IMR-90 (cell line): ENCODE measurements around the gene DPP6. TPM values are rescaled to one million over a fixed set of nuclear protein-coding genes. Genes with fewer than 3 reads are reported as not detected.

Experiments used
- ATAC-seq: fragments of 200-7000 bp; cut with Tn5 transposase; 2 replicates; pipeline ENCODE4 v1.9.1; 2020; ENCODE audit warnings: low read depth, mild to moderate bottlenecking, moderate library complexity
- BruUV-seq: library from RNA; stranded (reverse); fragments of 400-500 nt; replicated peaks from 2 replicates; lab custom pipeline; 2021; lab: Mats Ljungman, UMichigan
- CTCF ChIA-PET: fragments of 300-600 bp; formaldehyde crosslinking; extraction: SDS; loops from one replicate; lab custom pipeline; 2021; ENCODE audit warnings: antibody characterized with exemption; lab: Yijun Ruan, JAX
- POLR2A ChIA-PET: fragments of 300-600 bp; sonication (Branson Sonifier 250); formaldehyde crosslinking; loops from one replicate; lab custom pipeline; 2022; ENCODE audit warnings: antibody characterized with exemption; ENCODE audit not compliant: unreplicated experiment; lab: Charles Lee
- DNase-seq: peaks from one replicate; pipeline ENCODE4 v3.0.0; 2013
- H2AFZ ChIP-seq: replicated peaks from 2 replicates; pipeline ENCODE3; 2013; ENCODE audit warnings: low read length, mild to moderate bottlenecking; ENCODE audit not compliant: poor library complexity
- H2AK5ac ChIP-seq: 2 replicates; pipeline ENCODE4 v1.6.1; 2013; ENCODE audit warnings: low read depth, low read length, inconsistent platforms
- H2AK9ac ChIP-seq: replicated peaks from 2 replicates; pipeline ENCODE3; 2013; ENCODE audit warnings: mild to moderate bottlenecking, low read depth, low read length, moderate library complexity; ENCODE audit not compliant: poor library complexity
- H2BK120ac ChIP-seq: 2 replicates; pipeline ENCODE4 v1.6.1; 2013; ENCODE audit warnings: low read depth, low read length, inconsistent platforms
- H2BK15ac ChIP-seq: 3 replicates; pipeline ENCODE4 v1.6.1; 2013; ENCODE audit warnings: low read depth, low read length, inconsistent platforms
- H2BK20ac ChIP-seq: 2 replicates; pipeline ENCODE4 v1.6.1; 2013; ENCODE audit warnings: low read depth, mild to moderate bottlenecking, inconsistent platforms, low read length, moderate library complexity
- H2BK5ac ChIP-seq: 2 replicates; pipeline ENCODE4 v1.6.1; 2013; ENCODE audit warnings: mild to moderate bottlenecking, low read depth, low read length, inconsistent platforms; ENCODE audit not compliant: poor library complexity, severe bottlenecking
- H3K14ac ChIP-seq: replicated peaks from 2 replicates; pipeline ENCODE4 v1.6.1; 2013; ENCODE audit warnings: low read depth, low read length, inconsistent platforms
- H3K18ac ChIP-seq: 2 replicates; pipeline ENCODE4 v1.6.1; 2013; ENCODE audit warnings: low read depth, low read length, control low read depth
- H3K23ac ChIP-seq: 2 replicates; pipeline ENCODE4 v1.6.1; 2013; ENCODE audit warnings: low read depth, low read length, inconsistent platforms
- H3K27ac ChIP-seq: 2 replicates; pipeline ENCODE4 v1.5.1; 2013; ENCODE audit warnings: mild to moderate bottlenecking, control low read depth, low read length; ENCODE audit not compliant: insufficient read depth
- H3K27me3 ChIP-seq: 2 replicates; pipeline ENCODE4 v1.6.1; 2013; ENCODE audit warnings: low read length; ENCODE audit not compliant: control insufficient read depth, insufficient read depth
- H3K36me3 ChIP-seq: 2 replicates; pipeline ENCODE4 v1.6.1; 2013; ENCODE audit warnings: low read length, mixed read lengths; ENCODE audit not compliant: control insufficient read depth, insufficient read depth
- H3K4ac ChIP-seq: 2 replicates; pipeline ENCODE4 v1.6.1; 2013; ENCODE audit warnings: low read depth, low read length, inconsistent platforms
- H3K4me1 ChIP-seq: 2 replicates; pipeline ENCODE4 v1.6.1; 2013; ENCODE audit warnings: low read length, mixed read lengths; ENCODE audit not compliant: control insufficient read depth, insufficient read depth
- H3K4me2 ChIP-seq: 2 replicates; pipeline ENCODE4 v1.6.1; 2013; ENCODE audit warnings: low read depth, mild to moderate bottlenecking, control low read depth, low read length, moderate library complexity
- H3K4me3 ChIP-seq: 2 replicates; pipeline ENCODE4 v1.5.1; 2013; ENCODE audit warnings: low read depth, mild to moderate bottlenecking, control low read depth, low read length, moderate library complexity; ENCODE audit not compliant: insufficient read depth
- H3K56ac ChIP-seq: 2 replicates; pipeline ENCODE4 v1.6.1; 2013; ENCODE audit warnings: low read length, inconsistent platforms; ENCODE audit not compliant: insufficient read depth; ENCODE audit errors: extremely low read depth
- H3K79me1 ChIP-seq, 2 experiments: 2 replicates each; pipeline ENCODE4 v1.6.1; 2013; ENCODE audit warnings: low read length in 2 of 2, inconsistent platforms in 1 of 2, low read depth in 1 of 2
- H3K9ac ChIP-seq: 2 replicates; pipeline ENCODE4 v1.6.1; 2013; ENCODE audit warnings: low read depth, low read length, control low read depth
- H3K9me1 ChIP-seq: 2 replicates; pipeline ENCODE4 v1.6.1; 2013; ENCODE audit warnings: low read length, inconsistent platforms; ENCODE audit not compliant: insufficient read depth
- H3K9me3 ChIP-seq: 2 replicates; pipeline ENCODE4 v1.6.1; 2013; ENCODE audit warnings: low read length; ENCODE audit not compliant: control insufficient read depth, insufficient read depth
- H4K20me1 ChIP-seq: 2 replicates; pipeline ENCODE4 v1.6.1; 2013; ENCODE audit warnings: low read length, inconsistent platforms; ENCODE audit not compliant: insufficient read depth
- H4K5ac ChIP-seq: 2 replicates; pipeline ENCODE4 v1.6.1; 2013; ENCODE audit warnings: mild to moderate bottlenecking, low read depth, low read length, control low read depth
- H4K8ac ChIP-seq, 2 experiments: 2 replicates each; pipeline ENCODE4 v1.6.1; 2013; ENCODE audit warnings: low read depth in 2 of 2, low read length in 2 of 2, control low read depth in 1 of 2, inconsistent platforms in 1 of 2
- H4K91ac ChIP-seq: 2 replicates; pipeline ENCODE4 v1.6.1; 2013; ENCODE audit warnings: low read depth, low read length, inconsistent platforms; ENCODE audit not compliant: insufficient read depth
- CHD1 ChIP-seq: IDR thresholded peaks from 2 replicates; pipeline ENCODE4 v1.6.1; 2012; ENCODE audit warnings: low read depth, low read length, improper control_type of control experiment
- NFE2L2 ChIP-seq: fragments of 150-350 bp; IDR thresholded peaks from 2 replicates; pipeline ENCODE4 v1.6.1; 2016; ENCODE audit warnings: low read depth, mild to moderate bottlenecking, low read length
- RAD21 ChIP-seq: IDR thresholded peaks from 2 replicates; pipeline ENCODE4 v1.6.1; 2012; ENCODE audit warnings: low read length, improper control_type of control experiment
- WGBS, 2 experiments: methylation state at CpG; one replicate each; pipeline versions ENCODE4 v1.1.5 to v1.1.7; 2013; ENCODE audit warnings: missing lambda C conversion rate in 2 of 2; ENCODE audit not compliant: insufficient read length in 1 of 2; ENCODE audit errors: extremely low coverage in 2 of 2; 5-methylcytosine and 5-hydroxymethylcytosine counted together
- dilution Hi-C: fragments of 300-500 bp; cut with HindIII; formaldehyde crosslinking; loops from one replicate; pipeline ENCODE4 v1.14.3; 2018; ENCODE audit warnings: low sequenced_read_pairs; ENCODE audit not compliant: unreplicated experiment
- in situ Hi-C: fragments of 300-500 bp; cut with MboI; formaldehyde crosslinking; loops from 3 replicates; pipeline ENCODE4 v1.14.3; 2019; ENCODE audit warnings: low sequenced_read_pairs, inconsistent platforms, mixed read lengths
- intact Hi-C: fragments of 100-400 bp; cut with micrococcal nuclease; formaldehyde crosslinking; loops from 2 replicates; pipeline ENCODE4 v1.10.0; 2022
- polyA plus RNA-seq, 3 experiments: library from polyadenylated mRNA; depleted of rRNA; stranded (reverse); fragments of >200 nt; gene quantifications; 2 replicates each; pipeline ENCODE4 v1.2.3, GENCODE V29; 2012; ENCODE audit warnings: low replicate concordance in 1 of 3
- total RNA-seq: library from RNA; depleted of rRNA; stranded (reverse); fragments of >200 nt; gene quantifications from 2 replicates; pipeline ENCODE4 v1.2.3, GENCODE V29; 2012

The DPP6 gene
- total and polyA plus RNA-seq, 2 of the 4 experiments (the other 2 are of a cell fraction) = not detected

- no peak overlapping the region for H2BK15ac ChIP-seq
- 79% methylated on average over 5 of the region's 13 CpGs; no CpG with 5 or more reads in 1 of the 2 experiments for WGBS, 2 experiments
- no peaks in the 10 kb centered on the region for H3K4me1 ChIP-seq
- no peak overlapping the region for H3K27ac ChIP-seq
- no peak overlapping the region for H2AFZ ChIP-seq
- H3K14ac ChIP-seq = no peak overlapping the region
- no peak overlapping the region for H3K4ac ChIP-seq
- H3K9ac ChIP-seq = no peak overlapping the region
- no peak for TF ChIP-seq RAD21
- no peak for TF ChIP-seq NFE2L2
- no peak for TF ChIP-seq CHD1
- DNase-seq = no peak
- H3K36me3 ChIP-seq = no peaks in the 10 kb centered on the region
- H4K5ac ChIP-seq = no peak overlapping the region
- no peak overlapping the region for H4K91ac ChIP-seq
- H2BK20ac ChIP-seq = no peak overlapping the region
- no peak overlapping the region for H2BK120ac ChIP-seq
- no peak overlapping the region for H3K4me3 ChIP-seq
- H2AK5ac ChIP-seq = no peak overlapping the region
- H4K8ac ChIP-seq = no peak overlapping the region
- H3K4me2 ChIP-seq = no peak overlapping the region
- H3K56ac ChIP-seq = no peak overlapping the region
- POLR2A ChIA-PET = no interaction called here
- no peak for ATAC-seq
- no peaks in the 10 kb centered on the region for H3K9me1 ChIP-seq
- H4K20me1 ChIP-seq = no peaks in the 10 kb centered on the region
- no peak overlapping the region for H2BK5ac ChIP-seq
- H3K18ac ChIP-seq = no peak overlapping the region
- peaks cover 13% of the 10 kb centered on the region; the same call in 1 of the 2 replicates for H3K27me3 ChIP-seq
- intact Hi-C loops = no loop called here
- H3K79me1 ChIP-seq = no peaks in the 10 kb centered on the region
- in situ Hi-C loops = no loop called here
- no peak overlapping the region for H3K23ac ChIP-seq
- dilution Hi-C loops = no loop called here
- CTCF ChIA-PET = no interaction called here
- no peaks in the 10 kb centered on the region for H3K9me3 ChIP-seq
- H2AK9ac ChIP-seq = no peak overlapping the region
- no TSS peak for BruUV-seq
These were observed 864.9 kb downstream of the DPP6 start for GRCh38 chr7:154916856-154917807.
